Loucy (cell line): ENCODE measurements around the gene CDH20.

Source experiments
- H2AFZ ChIP-seq: fragments of 200-600 bp; sonication (generic); 2 replicates; pipeline ENCODE4 v1.6.0; 2016; ENCODE audit warnings: antibody characterized with exemption, mild to moderate bottlenecking, low read length, moderate library complexity
- H3F3A ChIP-seq: fragments of 200-600 bp; 2 replicates; pipeline ENCODE4 v1.6.0; 2016; ENCODE audit warnings: antibody characterized with exemption, low read depth, mild to moderate bottlenecking
- H3K27me3 ChIP-seq: fragments of 200-600 bp; sonication (generic); 2 replicates; pipeline ENCODE4 v1.6.1; 2014; ENCODE audit warnings: low read length, mild to moderate bottlenecking; ENCODE audit not compliant: insufficient read depth, poor library complexity, severe bottlenecking
- H3K36me3 ChIP-seq: fragments of 200-600 bp; sonication (generic); 2 replicates; pipeline ENCODE4 v1.6.1; 2016; ENCODE audit warnings: low read length; ENCODE audit not compliant: insufficient read depth
- H3K4me1 ChIP-seq: fragments of 200-600 bp; sonication (generic); 2 replicates; pipeline ENCODE4 v1.5.1; 2014; ENCODE audit warnings: low read length, mild to moderate bottlenecking; ENCODE audit not compliant: insufficient read depth, poor library complexity, severe bottlenecking
- H3K4me2 ChIP-seq: fragments of 200-600 bp; sonication (generic); 2 replicates; pipeline ENCODE4 v1.6.0; 2014; ENCODE audit warnings: antibody characterized with exemption, low read length, low read depth, mild to moderate bottlenecking; ENCODE audit not compliant: poor library complexity, severe bottlenecking
- H3K4me3 ChIP-seq: fragments of 200-600 bp; sonication (generic); 2 replicates; pipeline ENCODE4 v1.5.1; 2014; ENCODE audit warnings: low read length, mild to moderate bottlenecking, mixed read lengths; ENCODE audit not compliant: poor library complexity, severe bottlenecking
- H3K79me2 ChIP-seq: fragments of 200-600 bp; sonication (generic); 2 replicates; pipeline ENCODE4 v1.6.1; 2014; ENCODE audit warnings: low read length; ENCODE audit not compliant: insufficient read depth
- H3K9ac ChIP-seq: fragments of 200-600 bp; sonication (generic); 2 replicates; pipeline ENCODE4 v1.6.0; 2014; ENCODE audit warnings: mild to moderate bottlenecking, low read depth, low read length, moderate library complexity; ENCODE audit not compliant: poor library complexity, severe bottlenecking
- H3K9me2 ChIP-seq: fragments of 200-600 bp; sonication (generic); replicated peaks from 2 replicates; pipeline ENCODE4 v1.6.1; 2016; ENCODE audit warnings: low read depth, low read length, mixed read lengths
- H3K9me3 ChIP-seq: fragments of 200-600 bp; sonication (generic); 2 replicates; pipeline ENCODE4 v1.6.1; 2014; ENCODE audit warnings: mild to moderate bottlenecking, antibody characterized with exemption, low read length, low read depth; ENCODE audit not compliant: insufficient read depth
- H4K20me1 ChIP-seq: fragments of 200-600 bp; sonication (generic); 2 replicates; pipeline ENCODE4 v1.6.0; 2014; ENCODE audit warnings: antibody characterized with exemption, low read length, mild to moderate bottlenecking; ENCODE audit not compliant: insufficient read depth, poor library complexity, severe bottlenecking
- CTCF ChIP-seq: fragments of 200-600 bp; sonication (generic); conservative IDR thresholded peaks from 2 replicates; pipeline ENCODE4 v1.5.1; 2014; ENCODE audit warnings: mild to moderate bottlenecking, antibody characterized with exemption, low read length
- EZH2phosphoT487 ChIP-seq: fragments of 200-600 bp; IDR thresholded peaks from 2 replicates; pipeline ENCODE4 v1.6.1; 2018; ENCODE audit warnings: antibody characterized with exemption, mild to moderate bottlenecking, moderate library complexity, borderline replicate concordance

CDH20 gene

GRCh38 chr18:61503688-61504087 is 170.5 kb downstream of the CDH20 start:
- Histone ChIP-seq H4K20me1 (no peaks in the 10 kb centered on the region), H3K4me3 (no peak overlapping the region), H3K36me3 (no peaks in the 10 kb centered on the region), H3K4me2 (no peak overlapping the region), H3K9ac (no peak overlapping the region), H3K9me2 (no peaks in the 10 kb centered on the region), H3K9me3 (no peaks in the 10 kb centered on the region), H2AFZ (no peak overlapping the region), H3K4me1 (no peaks in the 10 kb centered on the region), H3K79me2 (no peaks in the 10 kb centered on the region), H3K27me3 (no peaks in the 10 kb centered on the region), H3F3A (no peaks in the 10 kb centered on the region)
- no peak for TF ChIP-seq CTCF
- TF ChIP-seq EZH2phosphoT487: no peak

GRCh38 chr18:61528961-61529360 is 195.7 kb downstream of the CDH20 start:
- Histone ChIP-seq H3K9ac (no peak overlapping the region), H3K36me3 (no peaks in the 10 kb centered on the region), H3K27me3 (no peaks in the 10 kb centered on the region), H2AFZ (no peak overlapping the region), H3F3A (no peaks in the 10 kb centered on the region), H3K4me3 (no peak overlapping the region), H3K4me1 (no peaks in the 10 kb centered on the region), H4K20me1 (no peaks in the 10 kb centered on the region), H3K4me2 (no peak overlapping the region), H3K79me2 (no peaks in the 10 kb centered on the region), H3K9me2 (no peaks in the 10 kb centered on the region), H3K9me3 (no peaks in the 10 kb centered on the region)
- no peak for TF ChIP-seq EZH2phosphoT487
- no peak for TF ChIP-seq CTCF

- TF ChIP-seq CTCF (no peak), EZH2phosphoT487 (no peak)
- Histone ChIP-seq H3K36me3 (no peaks in the 10 kb centered on the region), H4K20me1 (no peaks in the 10 kb centered on the region), H3K9me3 (no peaks in the 10 kb centered on the region), H3K9ac (no peak overlapping the region), H3K4me2 (no peak overlapping the region), H3K4me3 (no peak overlapping the region), H3K79me2 (no peaks in the 10 kb centered on the region), H2AFZ (no peak overlapping the region), H3K4me1 (no peaks in the 10 kb centered on the region), H3F3A (no peaks in the 10 kb centered on the region), H3K9me2 (no peaks in the 10 kb centered on the region), H3K27me3 (no peaks in the 10 kb centered on the region)
Observed at GRCh38 chr18:61530681-61531080, 197.5 kb downstream of the CDH20 start.
